Pancreas (tissue), 10 donors: ENCODE measurements around the gene STK17A. TPM values are rescaled to one million over a fixed set of nuclear protein-coding genes. Genes with fewer than 3 reads are reported as not detected.

ENCODE experiments used
- ATAC-seq, 4 donors: fragments of 200-7000 bp; cut with Tn5 transposase; one replicate each; pipeline versions ENCODE4 v1.8.0 to v1.9.1; 2020; ENCODE audit warnings: mild to moderate bottlenecking in 4 of 4, moderate library complexity in 4 of 4
- DNase-seq, 6 donors: peaks; one replicate each; pipeline ENCODE4 v3.0.0-alpha.2; 2020
- FAIRE-seq: peaks from 2 replicates; lab custom pipeline; 2012; peaks lifted over from hg19 to GRCh38; lab: Jason Lieb, UNC
- H3K27ac ChIP-seq, 4 donors: fragments of 200-600 bp; sonication (generic); 1 replicate in 3 of 4; 2 replicates in 1 of 4; pipeline versions ENCODE4 v1.5.0 to v1.8.0; 2020
- H3K27me3 ChIP-seq, 4 donors: fragments of 200-600 bp; one replicate each; pipeline ENCODE4 v1.8.0; 2021
- H3K36me3 ChIP-seq, 3 donors: fragments of 200-600 bp; sonication (generic) in 1 of 3; one replicate each; pipeline versions ENCODE4 v1.5.0 to v1.8.0; 2020 to 2021
- H3K4me1 ChIP-seq, 3 donors: fragments of 200-600 bp; one replicate each; pipeline ENCODE4 v1.8.0; 2021
- H3K4me3 ChIP-seq, 4 donors: fragments of 200-600 bp; sonication (generic) in 2 of 4; one replicate each; pipeline versions ENCODE4 v1.5.0 to v1.8.0; 2020 to 2021
- H3K9me3 ChIP-seq, 4 donors: fragments of 200-600 bp; one replicate each; pipeline ENCODE4 v1.8.0; 2021
- WGBS, 2 donors: extraction: QIAGEN DNeasy Blood & Tissue Kit; methylation state at CpG; one replicate each; pipeline ENCODE4 v1.1.7; 2013; 5-methylcytosine and 5-hydroxymethylcytosine counted together
- intact Hi-C, 3 donors: fragments of 100-400 bp; cut with DNase I; formaldehyde crosslinking; loops; one replicate each; pipeline versions ENCODE4 v1.11.1 to v1.14.2; 2022
- polyA plus RNA-seq, 2 donors: library from polyadenylated mRNA; stranded (reverse); fragments of 200-250 nt; gene quantifications; one replicate each; pipeline ENCODE4 v1.2.3, GENCODE V29; 2013
- total RNA-seq, 6 donors: library from RNA; stranded (reverse); fragmentation: NEBNext Ultra II Directional in 4 of 6; extraction: Animal tissue kit (Norgen Biotek cat#: 25700) in 4 of 6; gene quantifications; one replicate each; pipeline versions ENCODE4 v1.2.1 to v1.2.4, GENCODE V29; 2021 to 2023
- TF ChIP-seq, protein P1 (sequence below), 4 donors: fragments of 200-600 bp; sonication (generic) in 3 of 4; IDR thresholded peaks; one replicate each; pipeline versions ENCODE4 v1.5.0 to v1.8.0; 2021; ENCODE audit warnings: antibody characterized with exemption in 4 of 4
- donor health status: healthy with polysubstance abuse.
- donor health status: DM: no; HTN: no; CAD: no; lungs with moderate emphysema.
- donor health status: DM: no; HTN: no; CAD: no.
- donor health status: control.
- donor health status: control.
- donor health status: Bipolar disorder and iron deficiency.
- donor health status: DM: yes; HTN: yes; CAD: no.
- donor health status: DM: no; HTN: no; CAD: no.
- donor health status: DM: no; HTN: no; CAD: no.
- donor health status: DM: yes; HTN: yes; CAD: no.

The STK17A gene
- total and polyA plus RNA-seq, 8 donors = 7.0 to 19.3 (median 11.2) TPM

- intact Hi-C loops = no loop called here
- ATAC-seq (no peak), DNase-seq (no peak), FAIRE-seq (no peak)
- Histone ChIP-seq H3K27ac (no peak overlapping the region), H3K4me1 (peaks cover 6 to 44% (median 15%) of the 10 kb centered on the region in 3 donors), H3K9me3 (no peaks in the 10 kb centered on the region), H3K36me3 (no peaks in the 10 kb centered on the region), H3K27me3 (no peaks in the 10 kb centered on the region), H3K4me3 (no peak overlapping the region)
- TF ChIP-seq, protein P1, sequence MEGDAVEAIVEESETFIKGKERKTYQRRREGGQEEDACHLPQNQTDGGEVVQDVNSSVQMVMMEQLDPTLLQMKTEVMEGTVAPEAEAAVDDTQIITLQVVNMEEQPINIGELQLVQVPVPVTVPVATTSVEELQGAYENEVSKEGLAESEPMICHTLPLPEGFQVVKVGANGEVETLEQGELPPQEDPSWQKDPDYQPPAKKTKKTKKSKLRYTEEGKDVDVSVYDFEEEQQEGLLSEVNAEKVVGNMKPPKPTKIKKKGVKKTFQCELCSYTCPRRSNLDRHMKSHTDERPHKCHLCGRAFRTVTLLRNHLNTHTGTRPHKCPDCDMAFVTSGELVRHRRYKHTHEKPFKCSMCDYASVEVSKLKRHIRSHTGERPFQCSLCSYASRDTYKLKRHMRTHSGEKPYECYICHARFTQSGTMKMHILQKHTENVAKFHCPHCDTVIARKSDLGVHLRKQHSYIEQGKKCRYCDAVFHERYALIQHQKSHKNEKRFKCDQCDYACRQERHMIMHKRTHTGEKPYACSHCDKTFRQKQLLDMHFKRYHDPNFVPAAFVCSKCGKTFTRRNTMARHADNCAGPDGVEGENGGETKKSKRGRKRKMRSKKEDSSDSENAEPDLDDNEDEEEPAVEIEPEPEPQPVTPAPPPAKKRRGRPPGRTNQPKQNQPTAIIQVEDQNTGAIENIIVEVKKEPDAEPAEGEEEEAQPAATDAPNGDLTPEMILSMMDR (IDR thresholded peaks at IDR 0.05) = no peak
Observed at GRCh38 chr7:43652364-43652763, 69.5 kb downstream of the STK17A start.

DNA sequence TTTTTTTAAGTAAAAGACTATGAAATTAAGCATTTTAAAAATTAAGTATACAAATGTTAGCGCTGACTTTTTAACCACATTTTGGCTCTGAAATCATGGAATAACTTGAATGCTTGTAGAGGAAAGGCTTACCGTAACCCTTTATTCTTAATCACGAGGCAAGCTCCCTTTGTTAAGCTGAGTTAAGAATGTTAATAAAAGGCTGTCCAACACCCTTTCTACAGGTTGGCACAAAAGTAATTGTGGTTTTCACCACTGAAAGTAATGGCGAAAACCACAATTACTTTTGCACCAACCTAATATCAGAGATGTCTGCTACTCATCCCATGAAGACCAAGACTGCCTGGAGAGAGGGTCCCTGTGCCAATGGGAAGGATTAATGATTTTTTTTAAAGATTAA lies 70.6 kb downstream of the STK17A start:
- TF ChIP-seq, protein P1 (IDR thresholded peaks at IDR 0.05) = no peak
- intact Hi-C loops = no loop called here
- Histone ChIP-seq H3K9me3 (no peaks in the 10 kb centered on the region), H3K27ac (no peak overlapping the region), H3K4me1 (peaks cover 15 to 44% (median 26%) of the 10 kb centered on the region in 3 donors), H3K27me3 (no peaks in the 10 kb centered on the region), H3K4me3 (no peak overlapping the region), H3K36me3 (no peaks in the 10 kb centered on the region)
- DNase-seq (no peak), FAIRE-seq (no peak), ATAC-seq (no peak)
- 93 to 98% methylated on average over 4 of the region's 4 CpGs for WGBS, 2 donors

- H3K4me3 ChIP-seq = no peak overlapping the region
- H3K27ac ChIP-seq = no peak overlapping the region
- WGBS, 2 donors = 94 to 99% methylated on average over 4 of the region's 4 CpGs
- no peak for DNase-seq
- no peaks in the 10 kb centered on the region for H3K27me3 ChIP-seq
- peaks cover 20 to 46% (median 30%) of the 10 kb centered on the region in 3 donors for H3K4me1 ChIP-seq
- TF ChIP-seq, protein P1 (IDR thresholded peaks at IDR 0.05) = no peak
- ATAC-seq = no peak
- FAIRE-seq = no peak
- no peaks in the 10 kb centered on the region for H3K36me3 ChIP-seq
- H3K9me3 ChIP-seq = no peaks in the 10 kb centered on the region
- intact Hi-C loops = no loop called here
Observed at GRCh38 chr7:43653891-43654504, 71.1 kb downstream of the STK17A start.

DNA sequence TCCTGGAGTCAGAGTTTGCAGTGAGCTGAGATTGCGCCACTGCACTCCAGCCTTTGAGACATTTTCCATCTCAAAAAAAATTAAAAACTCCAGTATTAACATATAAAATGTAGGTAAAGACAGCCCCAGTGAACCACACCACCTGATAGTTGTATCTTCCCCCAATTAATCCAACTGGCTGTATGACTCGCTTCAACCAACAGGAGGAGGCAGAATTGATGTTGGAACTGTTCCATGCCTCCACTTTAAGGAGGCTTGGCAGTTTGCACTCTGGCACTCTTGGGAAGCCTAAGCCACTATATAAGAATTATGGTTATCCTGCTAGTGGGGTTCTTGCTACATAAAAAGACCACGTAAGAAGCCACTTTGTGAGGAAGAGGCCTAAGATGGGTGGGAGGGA lies 72.7 kb downstream of the STK17A start:
- Histone ChIP-seq H3K27me3 (no peaks in the 10 kb centered on the region), H3K9me3 (no peaks in the 10 kb centered on the region), H3K4me1 (peaks cover 30 to 46% (median 45%) of the 10 kb centered on the region in 3 donors), H3K4me3 (no peak overlapping the region), H3K27ac (no peak overlapping the region), H3K36me3 (no peaks in the 10 kb centered on the region)
- intact Hi-C loops = no loop called here
- no peak for ATAC-seq
- TF ChIP-seq, protein P1 (IDR thresholded peaks at IDR 0.05) = no peak
- WGBS, 2 donors = 96 to 99% methylated on average over 3 of the region's 3 CpGs
- FAIRE-seq = no peak
- no peak for DNase-seq

DNA sequence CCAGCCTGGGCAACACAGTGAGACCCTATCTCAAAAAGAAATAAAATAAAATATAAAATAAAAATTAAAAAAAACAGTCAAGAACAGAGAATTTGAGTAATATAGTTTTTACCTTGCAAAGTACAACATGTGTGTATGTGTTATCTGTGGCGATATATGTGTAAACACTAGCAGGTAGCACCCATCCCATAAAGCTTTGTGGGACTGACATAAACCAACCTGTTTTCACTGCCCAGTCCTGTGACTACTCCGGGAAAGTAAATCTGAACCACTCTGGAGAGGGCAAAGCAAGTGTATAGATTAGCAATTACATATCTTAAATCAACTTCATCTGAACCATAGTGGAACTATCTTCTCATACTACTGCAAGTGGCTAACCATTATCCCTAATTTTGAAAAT lies 74.1 kb downstream of the STK17A start:
- H3K27me3 ChIP-seq = no peaks in the 10 kb centered on the region
- H3K36me3 ChIP-seq = no peaks in the 10 kb centered on the region
- DNase-seq = no peak
- H3K27ac ChIP-seq = peak overlapping the region in 1 of 4 donors; percentile 80
- H3K4me1 ChIP-seq = peaks cover 30 to 43% (median 36%) of the 10 kb centered on the region in 3 donors
- TF ChIP-seq, protein P1 (IDR thresholded peaks at IDR 0.05) = no peak
- FAIRE-seq = no peak
- 44% methylated on average over 2 of the region's 2 CpGs for WGBS, 2 donors
- H3K4me3 ChIP-seq = no peak overlapping the region
- no peaks in the 10 kb centered on the region for H3K9me3 ChIP-seq
- intact Hi-C loops = no loop called here
- no peak for ATAC-seq
